ENCODE data around the gene FLNB.

DNA sequence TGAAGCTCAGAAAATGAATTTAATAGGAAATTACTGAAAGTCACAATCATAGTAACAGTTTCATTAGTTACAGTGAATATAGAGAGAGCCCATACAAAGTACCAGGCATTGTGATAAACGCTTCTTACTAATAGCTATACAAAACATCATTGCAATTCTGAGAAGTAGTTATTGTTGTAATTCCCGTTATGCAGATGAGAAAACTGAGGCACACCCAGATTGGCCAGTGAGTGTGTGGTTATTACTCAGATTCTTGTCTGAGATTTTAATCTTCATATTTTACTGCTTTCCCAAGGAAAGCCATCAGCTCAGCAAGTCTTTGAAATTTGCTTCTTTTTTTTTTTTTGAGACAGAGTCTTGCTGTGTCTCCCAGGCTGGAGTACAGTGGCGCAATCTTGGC lies 14.3 kb downstream of the FLNB start:
- TF ChIP-seq POLR2AphosphoS5 (IDR thresholded peaks at IDR 0.05; ENCODE audit: low read depth, low read length) (no peak), POLR2A (IDR thresholded peaks at IDR 0.05; ENCODE audit: low read depth, low read length) (no peak), SPI1 (IDR thresholded peaks at IDR 0.05; ENCODE audit: low read depth, low read length) (no peak), POU2F2 (IDR thresholded peaks at IDR 0.05; ENCODE audit: low read depth, low read length) (no peak), TAF1 (IDR thresholded peaks at IDR 0.05; ENCODE audit: low read depth, low read length) (no peak)

All from GM12891 (cell line).